Neural cell (in vitro differentiated cells): ENCODE data around the gene RSPH9. TPM values are rescaled to one million over a fixed set of nuclear protein-coding genes. Genes with fewer than 3 reads are reported as not detected.

Source experiments
- H2AFZ ChIP-seq: fragments of 200-600, 300-800 bp; sonication (generic), shearing (Covaris generic); 2 replicates; pipeline ENCODE4 v1.6.0; 2014; ENCODE audit warnings: low read depth, mild to moderate bottlenecking, antibody characterized with exemption, low read length, moderate library complexity
- H3F3A ChIP-seq: fragments of 200-600 bp; shearing (Covaris generic); 2 replicates; pipeline ENCODE4 v1.6.1; 2016; ENCODE audit warnings: mild to moderate bottlenecking, moderate library complexity, mixed read lengths, antibody characterized with exemption, low read length; ENCODE audit not compliant: insufficient read depth, poor library complexity, severe bottlenecking
- H3K27ac ChIP-seq: fragments of 200-600, 300-800 bp; sonication (generic), shearing (Covaris generic); 2 replicates; pipeline ENCODE4 v1.5.1; 2014; ENCODE audit warnings: mild to moderate bottlenecking, low read length, moderate library complexity
- H3K27me3 ChIP-seq: fragments of 300-800, 200-600 bp; sonication (generic), shearing (Covaris generic); 2 replicates; pipeline ENCODE4 v1.6.0; 2014; ENCODE audit warnings: mild to moderate bottlenecking, low read depth, low read length, moderate library complexity; ENCODE audit not compliant: insufficient read depth
- H3K36me3 ChIP-seq: fragments of 300-800, 200-600 bp; sonication (generic), shearing (Covaris generic); 2 replicates; pipeline ENCODE4 v1.5.1; 2014; ENCODE audit warnings: mild to moderate bottlenecking, antibody characterized with exemption, low read length, moderate library complexity; ENCODE audit not compliant: insufficient read depth
- H3K4me2 ChIP-seq: fragments of 300-800, 200-600 bp; sonication (generic), shearing (Covaris generic); 2 replicates; pipeline ENCODE4 v1.6.0; 2014; ENCODE audit warnings: mild to moderate bottlenecking, low read length
- H3K4me3 ChIP-seq: fragments of 300-800, 200-600 bp; sonication (generic), shearing (Covaris generic); 2 replicates; pipeline ENCODE4 v1.5.1; 2014; ENCODE audit warnings: mild to moderate bottlenecking, low read length, moderate library complexity
- H3K79me2 ChIP-seq: fragments of 200-600 bp; shearing (Covaris generic); replicated peaks from 2 replicates; pipeline ENCODE4 v1.6.0; 2014; ENCODE audit warnings: mild to moderate bottlenecking, low read length, moderate library complexity; ENCODE audit not compliant: insufficient read depth
- H3K9ac ChIP-seq: fragments of 300-800, 200-600 bp; sonication (generic), shearing (Covaris generic); 2 replicates; pipeline ENCODE4 v1.6.1; 2016; ENCODE audit warnings: mild to moderate bottlenecking, low read length, mixed read lengths
- H3K9me2 ChIP-seq: fragments of 200-600 bp; shearing (Covaris generic); 2 replicates; pipeline ENCODE4 v1.6.1; 2016; ENCODE audit warnings: mild to moderate bottlenecking, low read length, mixed read lengths; ENCODE audit not compliant: insufficient read depth
- H3K9me3 ChIP-seq: fragments of 200-600, 300-800 bp; sonication (generic), shearing (Covaris generic); 2 replicates; pipeline ENCODE4 v1.6.1; 2016; ENCODE audit warnings: mild to moderate bottlenecking, mixed run types, low read length, moderate library complexity, mixed read lengths
- H4K20me1 ChIP-seq: fragments of 200-600 bp; shearing (Covaris generic); 2 replicates; pipeline ENCODE4 v1.6.1; 2016; ENCODE audit warnings: mild to moderate bottlenecking, mixed run types; ENCODE audit not compliant: insufficient read depth
- EP300 ChIP-seq: fragments of 450-650 bp; conservative IDR thresholded peaks from 2 replicates; pipeline ENCODE4 v1.6.1; 2014; ENCODE audit warnings: antibody characterized with exemption, mild to moderate bottlenecking, moderate library complexity; ENCODE audit not compliant: poor library complexity, severe bottlenecking
- EZH2 ChIP-seq: fragments of 200-600, 300-800 bp; shearing (Covaris generic), sonication (generic); IDR thresholded peaks from 2 replicates; pipeline ENCODE4 v1.6.1; 2014; ENCODE audit warnings: antibody characterized with exemption, low read length, borderline replicate concordance, mild to moderate bottlenecking; ENCODE audit not compliant: insufficient read depth, poor library complexity, severe bottlenecking
- MXI1 ChIP-seq: fragments of 450-650 bp; conservative IDR thresholded peaks from 2 replicates; pipeline ENCODE4 v1.6.1; 2014; ENCODE audit warnings: antibody characterized with exemption, mild to moderate bottlenecking; ENCODE audit not compliant: poor library complexity, severe bottlenecking
- POLR2AphosphoS5 ChIP-seq: IDR thresholded peaks from 2 replicates; pipeline ENCODE4 v1.6.1; 2012
- RAD21 ChIP-seq: fragments of 450-650 bp; conservative IDR thresholded peaks from 2 replicates; pipeline ENCODE4 v1.6.1; 2014; ENCODE audit warnings: antibody characterized with exemption, mild to moderate bottlenecking, moderate library complexity
- SMC3 ChIP-seq: fragments of 450-650 bp; conservative IDR thresholded peaks from 2 replicates; pipeline ENCODE4 v1.6.1; 2014; ENCODE audit warnings: antibody characterized with exemption, mild to moderate bottlenecking, moderate library complexity; ENCODE audit not compliant: poor library complexity
- TAF1 ChIP-seq: IDR thresholded peaks from 2 replicates; pipeline ENCODE4 v1.6.1; 2012; ENCODE audit warnings: low read depth
- polyA plus RNA-seq: library from polyadenylated mRNA; depleted of rRNA; stranded (reverse); fragments of >200 nt; gene quantifications from 2 replicates; pipeline ENCODE4 v1.2.3, GENCODE V29; 2014
- TF ChIP-seq, protein P1 (sequence below): IDR thresholded peaks from 2 replicates; pipeline ENCODE4 v1.6.1; 2012; ENCODE audit warnings: borderline replicate concordance
- TF ChIP-seq, protein P2 (sequence below): fragments of 450-650 bp; IDR thresholded peaks from 2 replicates; pipeline ENCODE4 v1.5.1; 2014; ENCODE audit warnings: antibody characterized with exemption, mild to moderate bottlenecking, moderate library complexity; ENCODE audit not compliant: poor library complexity, severe bottlenecking

RSPH9 gene
- polyA plus RNA-seq, 1 donor from 2014 or later, result 0.88 TPM

DNA sequence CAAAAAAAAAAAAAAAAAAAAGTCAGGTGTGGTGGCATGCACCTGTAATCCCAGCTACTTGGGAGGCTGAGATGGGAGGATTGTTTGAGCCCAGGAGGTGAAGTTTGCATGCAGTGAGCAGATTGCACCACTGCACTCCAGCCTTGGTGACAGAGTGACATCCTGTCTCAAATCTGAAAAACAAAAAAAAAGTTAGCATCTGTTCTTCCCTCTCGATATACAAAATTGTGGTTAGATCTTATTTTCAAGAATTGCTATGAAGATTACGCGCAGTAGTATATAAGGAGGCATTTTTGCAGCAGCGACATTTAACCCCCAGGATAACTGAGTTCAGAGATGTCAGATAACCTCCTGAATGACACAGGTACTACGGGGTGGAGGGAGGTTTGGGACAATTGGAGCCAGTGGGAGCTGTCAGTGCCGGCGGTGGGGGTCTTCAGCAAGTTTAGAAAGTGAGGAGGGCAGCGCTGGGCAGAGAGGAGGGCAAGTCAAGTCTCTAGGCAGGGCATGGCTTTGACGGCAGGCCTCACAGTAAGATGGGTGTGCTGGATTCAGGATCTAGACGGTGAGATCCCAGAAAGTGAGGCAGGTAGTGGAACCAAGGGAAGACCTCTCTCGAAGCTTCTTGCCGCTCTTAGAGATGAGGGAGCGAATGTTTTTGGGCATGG, 68.9 kb downstream of the RSPH9 start:
- Histone ChIP-seq H2AFZ (no peak overlapping the region), H3K9ac (no peak overlapping the region), H3K9me3 (no peaks in the 10 kb centered on the region), H3K4me3 (no peak overlapping the region), H3K27me3 (no peaks in the 10 kb centered on the region), H3K36me3 (no peaks in the 10 kb centered on the region), H4K20me1 (no peaks in the 10 kb centered on the region), H3K4me2 (no peak overlapping the region), H3K79me2 (no peaks in the 10 kb centered on the region), H3K9me2 (no peaks in the 10 kb centered on the region), H3F3A (no peaks in the 10 kb centered on the region), H3K27ac (no peak overlapping the region)
- TF ChIP-seq EZH2 (no peak), SMC3 (no peak), EP300 (no peak), TAF1 (no peak), RAD21 (no peak), MXI1 (no peak), POLR2AphosphoS5 (no peak)
- TF ChIP-seq, protein P1, sequence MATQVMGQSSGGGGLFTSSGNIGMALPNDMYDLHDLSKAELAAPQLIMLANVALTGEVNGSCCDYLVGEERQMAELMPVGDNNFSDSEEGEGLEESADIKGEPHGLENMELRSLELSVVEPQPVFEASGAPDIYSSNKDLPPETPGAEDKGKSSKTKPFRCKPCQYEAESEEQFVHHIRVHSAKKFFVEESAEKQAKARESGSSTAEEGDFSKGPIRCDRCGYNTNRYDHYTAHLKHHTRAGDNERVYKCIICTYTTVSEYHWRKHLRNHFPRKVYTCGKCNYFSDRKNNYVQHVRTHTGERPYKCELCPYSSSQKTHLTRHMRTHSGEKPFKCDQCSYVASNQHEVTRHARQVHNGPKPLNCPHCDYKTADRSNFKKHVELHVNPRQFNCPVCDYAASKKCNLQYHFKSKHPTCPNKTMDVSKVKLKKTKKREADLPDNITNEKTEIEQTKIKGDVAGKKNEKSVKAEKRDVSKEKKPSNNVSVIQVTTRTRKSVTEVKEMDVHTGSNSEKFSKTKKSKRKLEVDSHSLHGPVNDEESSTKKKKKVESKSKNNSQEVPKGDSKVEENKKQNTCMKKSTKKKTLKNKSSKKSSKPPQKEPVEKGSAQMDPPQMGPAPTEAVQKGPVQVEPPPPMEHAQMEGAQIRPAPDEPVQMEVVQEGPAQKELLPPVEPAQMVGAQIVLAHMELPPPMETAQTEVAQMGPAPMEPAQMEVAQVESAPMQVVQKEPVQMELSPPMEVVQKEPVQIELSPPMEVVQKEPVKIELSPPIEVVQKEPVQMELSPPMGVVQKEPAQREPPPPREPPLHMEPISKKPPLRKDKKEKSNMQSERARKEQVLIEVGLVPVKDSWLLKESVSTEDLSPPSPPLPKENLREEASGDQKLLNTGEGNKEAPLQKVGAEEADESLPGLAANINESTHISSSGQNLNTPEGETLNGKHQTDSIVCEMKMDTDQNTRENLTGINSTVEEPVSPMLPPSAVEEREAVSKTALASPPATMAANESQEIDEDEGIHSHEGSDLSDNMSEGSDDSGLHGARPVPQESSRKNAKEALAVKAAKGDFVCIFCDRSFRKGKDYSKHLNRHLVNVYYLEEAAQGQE, result no peak
- TF ChIP-seq, protein P2, sequence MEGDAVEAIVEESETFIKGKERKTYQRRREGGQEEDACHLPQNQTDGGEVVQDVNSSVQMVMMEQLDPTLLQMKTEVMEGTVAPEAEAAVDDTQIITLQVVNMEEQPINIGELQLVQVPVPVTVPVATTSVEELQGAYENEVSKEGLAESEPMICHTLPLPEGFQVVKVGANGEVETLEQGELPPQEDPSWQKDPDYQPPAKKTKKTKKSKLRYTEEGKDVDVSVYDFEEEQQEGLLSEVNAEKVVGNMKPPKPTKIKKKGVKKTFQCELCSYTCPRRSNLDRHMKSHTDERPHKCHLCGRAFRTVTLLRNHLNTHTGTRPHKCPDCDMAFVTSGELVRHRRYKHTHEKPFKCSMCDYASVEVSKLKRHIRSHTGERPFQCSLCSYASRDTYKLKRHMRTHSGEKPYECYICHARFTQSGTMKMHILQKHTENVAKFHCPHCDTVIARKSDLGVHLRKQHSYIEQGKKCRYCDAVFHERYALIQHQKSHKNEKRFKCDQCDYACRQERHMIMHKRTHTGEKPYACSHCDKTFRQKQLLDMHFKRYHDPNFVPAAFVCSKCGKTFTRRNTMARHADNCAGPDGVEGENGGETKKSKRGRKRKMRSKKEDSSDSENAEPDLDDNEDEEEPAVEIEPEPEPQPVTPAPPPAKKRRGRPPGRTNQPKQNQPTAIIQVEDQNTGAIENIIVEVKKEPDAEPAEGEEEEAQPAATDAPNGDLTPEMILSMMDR, result no peak

DNA sequence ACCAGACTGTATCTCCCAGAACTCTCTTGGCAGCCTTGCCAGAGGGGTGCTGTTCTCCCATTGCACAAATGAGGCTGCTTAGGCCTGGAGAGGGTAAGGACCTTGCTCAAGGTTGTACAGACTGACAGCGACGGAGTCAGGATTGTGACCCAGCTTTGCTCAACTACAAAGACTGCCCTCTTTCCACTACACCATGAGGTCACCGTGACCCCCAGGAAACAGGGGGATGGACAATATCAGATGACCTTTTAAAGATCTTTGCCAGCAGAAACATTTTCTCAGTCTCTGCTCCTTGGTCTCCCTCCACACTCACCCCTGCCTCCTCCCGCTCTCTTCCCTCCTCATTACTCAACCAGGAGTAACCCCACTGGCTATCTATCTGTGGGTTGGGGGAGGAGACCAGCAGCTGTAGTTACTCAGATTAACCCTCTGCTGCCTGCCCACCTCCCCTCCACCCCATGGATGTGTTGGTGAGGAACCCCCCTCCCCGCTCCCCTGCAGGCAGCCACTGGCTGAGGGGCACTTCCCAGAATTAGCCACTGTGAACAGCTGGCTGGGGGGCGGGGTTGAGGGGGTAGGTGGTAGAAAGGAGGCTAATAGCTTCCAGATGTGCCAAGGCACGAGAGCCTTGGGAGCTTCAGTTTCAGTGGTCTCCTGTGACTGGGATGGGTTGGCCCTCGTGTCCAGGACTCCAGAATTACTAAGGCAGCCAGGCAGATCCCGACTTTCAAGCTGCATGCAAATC, 69.6 kb downstream of the RSPH9 start:
- no peaks in the 10 kb centered on the region for H3F3A ChIP-seq
- TF ChIP-seq, protein P1, result no peak
- TF ChIP-seq SMC3 (no peak), TAF1 (no peak), EP300 (no peak), POLR2AphosphoS5 (no peak), EZH2 (no peak), RAD21 (no peak), MXI1 (no peak)
- TF ChIP-seq, protein P2, result no peak
- H3K9me2 ChIP-seq, result no peaks in the 10 kb centered on the region
- no peaks in the 10 kb centered on the region for H3K27me3 ChIP-seq
- H3K79me2 ChIP-seq, result no peaks in the 10 kb centered on the region
- H3K36me3 ChIP-seq, result no peaks in the 10 kb centered on the region
- H3K4me3 ChIP-seq, result no peak overlapping the region
- no peak overlapping the region for H3K27ac ChIP-seq
- no peak overlapping the region for H3K4me2 ChIP-seq
- H3K9me3 ChIP-seq, result no peaks in the 10 kb centered on the region
- H3K9ac ChIP-seq, result no peak overlapping the region
- H4K20me1 ChIP-seq, result no peaks in the 10 kb centered on the region
- no peak overlapping the region for H2AFZ ChIP-seq
